Neuronal stem cell (in vitro differentiated cells): ENCODE measurements around the gene GALNT11.
"Not testable (repeated sequence)": the region's sequence is repeated elsewhere in the genome, so short reads cannot be mapped to it uniquely, and the experiment has no call there.

Source experiments
- DNase-seq: peaks from one replicate; pipeline ENCODE4 v3.0.0-alpha.2; 2013; ENCODE audit warnings: low spot score
- H2AFZ ChIP-seq: one replicate; pipeline ENCODE4 v1.6.1; 2013; ENCODE audit warnings: mild to moderate bottlenecking, low read length, inconsistent platforms
- H2AK5ac ChIP-seq: 2 replicates; pipeline ENCODE4 v1.6.1; 2013; ENCODE audit warnings: low read depth, mild to moderate bottlenecking, inconsistent platforms, low read length, moderate library complexity, mixed read lengths
- H2BK120ac ChIP-seq: 2 replicates; pipeline ENCODE4 v1.6.1; 2013; ENCODE audit warnings: low read depth, mild to moderate bottlenecking, inconsistent platforms, low read length, moderate library complexity, mixed read lengths
- H2BK12ac ChIP-seq: one replicate; pipeline ENCODE4 v1.6.1; 2013; ENCODE audit warnings: low read length, inconsistent platforms
- H2BK15ac ChIP-seq: 2 replicates; pipeline ENCODE4 v1.6.1; 2013; ENCODE audit warnings: mild to moderate bottlenecking, low read length, inconsistent platforms, mixed read lengths
- H2BK5ac ChIP-seq: one replicate; pipeline ENCODE4 v1.6.1; 2013; ENCODE audit warnings: inconsistent platforms, mild to moderate bottlenecking, low read length, moderate library complexity
- H3K14ac ChIP-seq: one replicate; pipeline ENCODE4 v1.6.1; 2013; ENCODE audit warnings: low read length, inconsistent platforms
- H3K18ac ChIP-seq: 2 replicates; pipeline ENCODE4 v1.6.1; 2013; ENCODE audit warnings: low read length, inconsistent platforms
- H3K23ac ChIP-seq: 2 replicates; pipeline ENCODE4 v1.6.1; 2013; ENCODE audit warnings: low read depth, mild to moderate bottlenecking, mixed read lengths, low read length, inconsistent platforms; ENCODE audit not compliant: poor library complexity
- H3K27ac ChIP-seq: replicated peaks from 3 replicates; pipeline ENCODE4 v1.5.1; 2013; ENCODE audit warnings: low read length, inconsistent platforms
- H3K27me3 ChIP-seq, 3 experiments: 2 replicates each; pipeline ENCODE4 v1.6.1; 2013; ENCODE audit warnings: low read length in 3 of 3, mild to moderate bottlenecking in 2 of 3, inconsistent platforms in 1 of 3, low read depth in 1 of 3, mixed read lengths in 1 of 3, moderate library complexity in 1 of 3; ENCODE audit not compliant: control insufficient read depth in 3 of 3, insufficient read depth in 3 of 3
- H3K36me3 ChIP-seq, 2 donors: replicated peaks in 1 of 2; 2 replicates each; pipeline ENCODE4 v1.6.1; 2013; ENCODE audit warnings: low read length in 2 of 2; ENCODE audit not compliant: control insufficient read depth in 2 of 2, insufficient read depth in 2 of 2
- H3K4ac ChIP-seq: 2 replicates; pipeline ENCODE4 v1.6.1; 2013; ENCODE audit warnings: inconsistent platforms, mild to moderate bottlenecking, low read length, moderate library complexity
- H3K4me1 ChIP-seq, 2 donors: 1 replicate in 1 of 2; 2 replicates in 1 of 2; pipeline ENCODE4 v1.6.1; 2013; ENCODE audit warnings: low read length in 2 of 2, low read depth in 1 of 2; ENCODE audit not compliant: control insufficient read depth in 2 of 2, insufficient read depth in 1 of 2
- H3K4me2 ChIP-seq: one replicate; pipeline ENCODE4 v1.6.1; 2013; ENCODE audit warnings: mild to moderate bottlenecking, low read length, inconsistent platforms; ENCODE audit not compliant: insufficient read depth, poor library complexity, severe bottlenecking
- H3K4me3 ChIP-seq, 2 donors: 2 replicates each; pipeline ENCODE4 v1.5.1; 2013; ENCODE audit warnings: low read length in 2 of 2, mild to moderate bottlenecking in 2 of 2, inconsistent platforms in 1 of 2, moderate library complexity in 1 of 2
- H3K79me1 ChIP-seq: one replicate; pipeline ENCODE4 v1.6.1; 2013; ENCODE audit warnings: low read depth, mild to moderate bottlenecking, inconsistent platforms, low read length, moderate library complexity
- H3K9ac ChIP-seq: one replicate; pipeline ENCODE4 v1.6.1; 2013; ENCODE audit warnings: mild to moderate bottlenecking, low read depth, low read length, inconsistent platforms; ENCODE audit not compliant: poor library complexity
- H3K9me3 ChIP-seq, 2 donors: replicated peaks in 1 of 2; 2 replicates each; pipeline versions ENCODE3 to v1.6.1; 2013; ENCODE audit warnings: low read length in 2 of 2, mild to moderate bottlenecking in 2 of 2, inconsistent platforms in 1 of 2, low read depth in 1 of 2, mixed read lengths in 1 of 2, moderate library complexity in 1 of 2; ENCODE audit not compliant: control insufficient read depth in 2 of 2, insufficient read depth in 1 of 2
- H4K8ac ChIP-seq: one replicate; pipeline ENCODE4 v1.6.1; 2013; ENCODE audit warnings: low read depth, mild to moderate bottlenecking, inconsistent platforms, low read length, moderate library complexity
- H4K91ac ChIP-seq: one replicate; pipeline ENCODE4 v1.6.1; 2013; ENCODE audit warnings: low read length, low read depth, mild to moderate bottlenecking, inconsistent platforms; ENCODE audit not compliant: poor library complexity
- WGBS, 2 donors: extraction: QIAGEN DNeasy Blood & Tissue Kit; methylation state at CpG; one replicate each; pipeline ENCODE4 v1.1.7; 2013; ENCODE audit warnings: missing lambda C conversion rate in 2 of 2, mixed read lengths in 1 of 2; ENCODE audit not compliant: insufficient read length in 2 of 2, insufficient replicate concordance in 1 of 2; ENCODE audit errors: extremely low coverage in 2 of 2; 5-methylcytosine and 5-hydroxymethylcytosine counted together

Gene GALNT11

DNA sequence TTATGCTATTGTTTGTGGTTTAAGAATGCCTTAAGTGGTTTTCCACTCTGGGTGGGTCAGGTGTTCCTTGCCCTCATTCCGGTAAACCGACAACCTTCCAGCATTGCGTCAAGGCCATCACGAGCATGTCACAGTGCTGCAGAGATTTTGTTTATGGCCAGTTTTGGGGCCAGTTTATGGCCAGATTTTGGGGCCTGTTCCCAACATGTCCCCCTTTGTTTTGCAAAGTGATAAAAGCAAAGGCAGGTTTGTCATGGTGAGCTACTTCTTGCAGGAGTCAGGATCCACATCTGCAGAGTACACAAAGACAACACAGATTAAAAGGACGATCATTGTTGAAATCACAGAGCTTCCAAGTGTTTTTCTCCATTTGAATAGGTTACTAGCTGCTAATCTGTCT is 12.9 kb downstream of the GALNT11 start:
- H3K79me1 ChIP-seq, H2BK15ac ChIP-seq, H2BK5ac ChIP-seq, H3K18ac ChIP-seq, H3K9ac ChIP-seq, H4K91ac ChIP-seq, H3K4me3 ChIP-seq, H2AFZ ChIP-seq, H3K4me1 ChIP-seq, H4K8ac ChIP-seq, H3K27me3 ChIP-seq, H3K14ac ChIP-seq, H2AK5ac ChIP-seq, H3K4ac ChIP-seq, H2BK12ac ChIP-seq, H3K4me2 ChIP-seq, H2BK120ac ChIP-seq, H3K36me3 ChIP-seq, H3K23ac ChIP-seq, H3K27ac ChIP-seq, DNase-seq: not testable (repeated sequence)
- WGBS, 2 donors = no CpG with 5 or more reads among the region's 5 CpGs
- H3K9me3 ChIP-seq = peaks cover 0 to 21% of the 10 kb centered on the region in 2 donors

DNA sequence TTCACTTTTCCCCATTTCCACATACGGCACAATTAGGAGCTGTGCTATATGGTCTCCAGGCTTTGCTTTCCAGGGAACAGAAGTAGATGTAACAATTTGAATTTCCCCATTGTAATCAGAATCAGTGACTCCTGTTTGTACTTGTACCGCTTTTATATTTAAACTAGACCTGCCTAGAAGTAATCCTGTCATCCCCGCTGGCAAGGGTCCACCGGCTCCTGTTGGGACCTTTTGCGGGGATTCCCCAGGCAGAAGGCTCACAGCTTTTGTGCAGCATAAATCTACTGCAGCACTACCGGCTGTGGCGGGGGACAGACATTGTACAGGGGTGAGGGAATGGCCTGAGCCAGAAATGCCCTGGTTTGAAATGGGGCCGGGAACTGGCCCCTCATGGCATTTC is 17.6 kb downstream of the GALNT11 start:
- H2AFZ ChIP-seq, H2BK15ac ChIP-seq, H3K79me1 ChIP-seq, H3K36me3 ChIP-seq, H3K4me1 ChIP-seq, H3K23ac ChIP-seq, H4K8ac ChIP-seq, H3K18ac ChIP-seq, H3K27me3 ChIP-seq, H3K4me3 ChIP-seq, H3K27ac ChIP-seq, DNase-seq, H2BK5ac ChIP-seq, H3K4me2 ChIP-seq, H3K9ac ChIP-seq, H4K91ac ChIP-seq, H2AK5ac ChIP-seq, H3K14ac ChIP-seq, H3K4ac ChIP-seq, H2BK12ac ChIP-seq, H2BK120ac ChIP-seq: not testable (repeated sequence)
- no CpG with 5 or more reads among the region's 8 CpGs for WGBS, 2 donors
- H3K9me3 ChIP-seq = peaks cover 0 to 24% of the 10 kb centered on the region in 2 donors

DNA sequence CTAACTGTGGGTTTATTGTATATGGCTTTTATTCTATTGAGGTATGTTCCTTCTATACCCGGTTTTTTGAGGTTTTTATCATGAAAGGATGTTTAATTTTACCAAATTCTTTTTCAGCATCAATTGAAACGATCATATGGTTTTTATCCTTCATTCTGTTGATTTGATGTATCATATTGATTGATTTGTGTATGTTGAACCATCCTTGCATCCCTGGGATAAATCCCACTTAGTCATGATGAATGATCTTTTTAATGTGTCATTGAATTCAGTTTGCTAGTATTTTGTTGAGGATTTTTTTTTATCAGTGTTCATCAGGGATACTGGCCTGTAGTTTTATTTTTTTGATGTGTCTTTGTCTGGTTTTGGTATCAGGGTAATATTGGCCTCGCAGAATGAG is 19.4 kb downstream of the GALNT11 start:
- not testable (repeated sequence) for H3K36me3 ChIP-seq, H3K27ac ChIP-seq, H3K4ac ChIP-seq, H2AFZ ChIP-seq, H4K91ac ChIP-seq, H2BK5ac ChIP-seq, H3K18ac ChIP-seq, H3K4me3 ChIP-seq, H3K23ac ChIP-seq, H2BK15ac ChIP-seq, H3K14ac ChIP-seq, DNase-seq, H4K8ac ChIP-seq, H2BK12ac ChIP-seq, H2BK120ac ChIP-seq, H2AK5ac ChIP-seq, H3K79me1 ChIP-seq, H3K9ac ChIP-seq, H3K27me3 ChIP-seq, H3K4me1 ChIP-seq, H3K4me2 ChIP-seq
- H3K9me3 ChIP-seq = peaks cover 0 to 17% of the 10 kb centered on the region in 2 donors
- WGBS, 2 donors = no CpG with 5 or more reads among the region's 3 CpGs

GRCh38 chr7:152046531-152046930 is 21.1 kb downstream of the GALNT11 start:
- Histone ChIP-seq H3K79me1 (no peaks in the 10 kb centered on the region), H2BK15ac (no peak overlapping the region), H2BK5ac (no peak overlapping the region), H4K91ac (no peak overlapping the region), H3K14ac (no peak overlapping the region), H3K23ac (no peak overlapping the region), H3K9me3 (peaks cover 0 to 17% of the 10 kb centered on the region in 2 donors), H4K8ac (no peak overlapping the region), H3K18ac (no peak overlapping the region), H2AFZ (no peak overlapping the region), H3K4ac (no peak overlapping the region), H2BK120ac (no peak overlapping the region), H3K36me3 (no peaks in the 10 kb centered on the region), H3K27ac (no peak overlapping the region), H2BK12ac (no peak overlapping the region), H2AK5ac (no peak overlapping the region), H3K27me3 (no peaks in the 10 kb centered on the region), H3K9ac (no peak overlapping the region), H3K4me3 (no peak overlapping the region), H3K4me1 (peaks cover 0 to 8% of the 10 kb centered on the region in 2 donors), H3K4me2 (no peak overlapping the region)
- no peak for DNase-seq
